H9 (cell line): Measurements from ENCODE around the gene DNMT3B. TPM values are rescaled to one million over a fixed set of nuclear protein-coding genes. Genes with fewer than 3 reads are reported as not detected.

Experiments used
- DNase-seq: peaks from one replicate; pipeline ENCODE4 v3.0.0-alpha.2; 2017
- H2AFZ ChIP-seq: one replicate; pipeline ENCODE4 v1.6.1; 2013; ENCODE audit warnings: mild to moderate bottlenecking, low read length, control low read depth, moderate library complexity
- H2AK5ac ChIP-seq: 2 replicates; pipeline ENCODE4 v1.6.1; 2013; ENCODE audit warnings: low read length, control low read depth, mixed read lengths; ENCODE audit not compliant: insufficient read length
- H2BK120ac ChIP-seq: one replicate; pipeline ENCODE4 v1.6.1; 2013; ENCODE audit warnings: low read depth, mild to moderate bottlenecking, low read length, control low read depth, inconsistent platforms; ENCODE audit not compliant: poor library complexity, severe bottlenecking
- H2BK12ac ChIP-seq: 2 replicates; pipeline ENCODE4 v1.6.1; 2013; ENCODE audit warnings: low read length, control low read depth, mixed read lengths, low read depth; ENCODE audit not compliant: insufficient read length
- H2BK15ac ChIP-seq: 2 replicates; pipeline ENCODE4 v1.6.1; 2013; ENCODE audit warnings: low read depth, low read length, control low read depth
- H2BK20ac ChIP-seq: one replicate; pipeline ENCODE4 v1.6.1; 2013; ENCODE audit warnings: low read depth, mild to moderate bottlenecking, low read length, control low read depth, inconsistent platforms; ENCODE audit not compliant: poor library complexity, severe bottlenecking
- H2BK5ac ChIP-seq: 2 replicates; pipeline ENCODE4 v1.6.1; 2013; ENCODE audit warnings: low read length, control low read depth, mixed read lengths; ENCODE audit not compliant: insufficient read length
- H3K14ac ChIP-seq: 2 replicates; pipeline ENCODE4 v1.6.1; 2013; ENCODE audit warnings: low read length, control low read depth; ENCODE audit not compliant: insufficient read depth
- H3K18ac ChIP-seq: 2 replicates; pipeline ENCODE4 v1.6.1; 2013; ENCODE audit warnings: low read depth, mild to moderate bottlenecking, mixed read lengths, low read length, control low read depth; ENCODE audit not compliant: insufficient read length
- H3K23ac ChIP-seq: 2 replicates; pipeline ENCODE4 v1.6.1; 2013; ENCODE audit warnings: low read length, control low read depth, mixed read lengths, low read depth; ENCODE audit not compliant: insufficient read length
- H3K23me2 ChIP-seq: 2 replicates; pipeline ENCODE4 v1.6.1; 2013; ENCODE audit warnings: low read depth, mild to moderate bottlenecking, mixed read lengths, low read length, control low read depth; ENCODE audit not compliant: insufficient read length, poor library complexity, severe bottlenecking
- H3K27ac ChIP-seq: 2 replicates; pipeline ENCODE4 v1.5.1; 2013; ENCODE audit warnings: low read length, control low read depth, mixed read lengths, low read depth; ENCODE audit not compliant: insufficient read length
- H3K27me3 ChIP-seq: 2 replicates; pipeline ENCODE4 v1.6.1; 2013; ENCODE audit warnings: low read length, control low read depth, inconsistent platforms; ENCODE audit not compliant: insufficient read depth
- H3K4ac ChIP-seq: 2 replicates; pipeline ENCODE4 v1.6.1; 2013; ENCODE audit warnings: low read depth, mild to moderate bottlenecking, control low read depth, inconsistent platforms, low read length, moderate library complexity
- H3K4me1 ChIP-seq: 2 replicates; pipeline ENCODE4 v1.6.1; 2013; ENCODE audit warnings: low read length, control low read depth, inconsistent platforms; ENCODE audit not compliant: insufficient read depth
- H3K4me2 ChIP-seq: 2 replicates; pipeline ENCODE4 v1.6.1; 2013; ENCODE audit warnings: low read length, control low read depth, mixed read lengths; ENCODE audit not compliant: insufficient read length, insufficient read depth
- H3K56ac ChIP-seq: 2 replicates; pipeline ENCODE4 v1.6.1; 2013; ENCODE audit warnings: low read depth, mild to moderate bottlenecking, mixed read lengths, low read length, control low read depth; ENCODE audit not compliant: insufficient read length
- H3K79me1 ChIP-seq: 2 replicates; pipeline ENCODE4 v1.6.1; 2013; ENCODE audit warnings: low read depth, mild to moderate bottlenecking, moderate library complexity, low read length, control low read depth, inconsistent platforms; ENCODE audit not compliant: insufficient read depth, poor library complexity, severe bottlenecking
- H3K79me2 ChIP-seq: 2 replicates; pipeline ENCODE4 v1.6.1; 2013; ENCODE audit warnings: low read length, control low read depth, inconsistent platforms; ENCODE audit not compliant: insufficient read depth
- H3K9ac ChIP-seq: 2 replicates; pipeline ENCODE4 v1.6.1; 2013; ENCODE audit warnings: low read length, control low read depth, mixed read lengths; ENCODE audit not compliant: insufficient read length; ENCODE audit errors: extremely low read depth
- H3K9me3 ChIP-seq: one replicate; pipeline ENCODE4 v1.6.1; 2013; ENCODE audit warnings: low read depth, low read length, inconsistent platforms; ENCODE audit not compliant: control insufficient read depth
- H3T11ph ChIP-seq: one replicate; pipeline ENCODE4 v1.6.1; 2013; ENCODE audit warnings: mild to moderate bottlenecking, low read length, control low read depth, inconsistent platforms
- H4K20me1 ChIP-seq: one replicate; pipeline ENCODE4 v1.6.1; 2013; ENCODE audit not compliant: control insufficient read depth, insufficient read length, insufficient read depth
- H4K5ac ChIP-seq: 2 replicates; pipeline ENCODE4 v1.6.1; 2013; ENCODE audit warnings: low read depth, mild to moderate bottlenecking, mixed read lengths, low read length, control low read depth; ENCODE audit not compliant: insufficient read length
- H4K8ac ChIP-seq: replicated peaks from 2 replicates; pipeline ENCODE4 v1.6.1; 2013; ENCODE audit warnings: low read length, control low read depth, mixed read lengths, low read depth; ENCODE audit not compliant: insufficient read length
- H4K91ac ChIP-seq: 2 replicates; pipeline ENCODE4 v1.6.1; 2013; ENCODE audit warnings: low read depth, mild to moderate bottlenecking, moderate library complexity, mixed read lengths, low read length, control low read depth; ENCODE audit not compliant: insufficient read length
- H3K27ac Mint-ChIP-seq, 3 experiments: 2 replicates in 2 of 3; 3 replicates in 1 of 3; pipeline ENCODE4 v1.8.0; 2020 to 2021; ENCODE audit warnings: mixed read lengths in 3 of 3, mild to moderate bottlenecking in 1 of 3, moderate library complexity in 1 of 3
- H3K27me3 Mint-ChIP-seq: 2 replicates; pipeline ENCODE4 v1.8.0; 2021; ENCODE audit warnings: low read depth, mild to moderate bottlenecking, moderate library complexity, mixed read lengths
- H3K36me3 Mint-ChIP-seq, 3 experiments: 2 replicates in 2 of 3; 3 replicates in 1 of 3; pipeline ENCODE4 v1.8.0; 2020 to 2021; ENCODE audit warnings: low read depth in 3 of 3, mixed read lengths in 3 of 3; ENCODE audit not compliant: insufficient read depth in 1 of 3
- H3K4me1 Mint-ChIP-seq, 2 experiments: 2 replicates each; pipeline ENCODE4 v1.8.0; 2020; ENCODE audit warnings: mixed read lengths in 2 of 2
- H3K4me3 Mint-ChIP-seq, 2 experiments: 2 replicates in 1 of 2; 3 replicates in 1 of 2; pipeline ENCODE4 v1.8.0; 2020 to 2021; ENCODE audit warnings: mild to moderate bottlenecking in 2 of 2, mixed read lengths in 2 of 2, moderate library complexity in 1 of 2
- H3K9me3 Mint-ChIP-seq, 2 experiments: 2 replicates in 1 of 2; 3 replicates in 1 of 2; pipeline ENCODE4 v1.8.0; 2020; ENCODE audit warnings: mild to moderate bottlenecking in 2 of 2, mixed read lengths in 2 of 2, moderate library complexity in 1 of 2
- WGBS: extraction: QIAGEN DNeasy Blood & Tissue Kit; methylation state at CpG from one replicate; pipeline ENCODE4 v1.1.7; 2013; ENCODE audit warnings: missing lambda C conversion rate, low lambda C conversion rate, mixed read lengths; ENCODE audit not compliant: insufficient read length; ENCODE audit errors: extremely low coverage; 5-methylcytosine and 5-hydroxymethylcytosine counted together
- total RNA-seq: library from RNA; stranded (reverse); gene quantifications from 2 replicates; pipeline ENCODE4 v1.2.1, GENCODE V29; 2021
- TF ChIP-seq, protein P1 (sequence below): fragments of 200-600 bp; sonication (generic); conservative IDR thresholded peaks from 3 replicates; pipeline ENCODE4 v1.8.0; 2021; ENCODE audit warnings: antibody characterized with exemption, mild to moderate bottlenecking

Gene DNMT3B
- total RNA-seq, 1 experiment from 2014 or later = 980 TPM

DNA sequence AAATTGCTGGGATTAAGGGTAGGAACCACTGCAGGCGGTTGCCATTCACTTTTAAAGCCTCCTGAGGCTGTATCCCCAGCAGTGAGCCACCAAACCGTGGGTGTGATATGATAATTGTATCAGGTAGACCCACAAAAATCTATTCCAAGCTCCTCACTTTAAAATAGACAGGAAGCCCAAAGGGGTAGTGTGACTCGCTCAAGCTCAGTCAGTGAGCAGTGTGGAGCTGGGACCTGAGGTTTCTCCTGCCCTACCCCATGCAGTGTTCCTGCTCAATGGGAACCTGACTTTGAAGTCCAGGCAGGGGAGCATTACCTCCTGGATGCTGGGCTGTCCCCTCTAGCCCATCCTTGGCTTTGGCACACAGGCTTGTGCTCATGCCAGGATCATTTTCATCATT is 42.6 kb downstream of the DNMT3B start:
- no peak overlapping the region for H3K4ac ChIP-seq
- no peak overlapping the region for H3K27ac ChIP-seq
- H4K91ac ChIP-seq = no peak overlapping the region
- no peak overlapping the region for H3K23ac ChIP-seq
- H3K36me3 Mint-ChIP-seq = peaks cover 87 to 100% (median 96%) of the 10 kb centered on the region in 3 experiments
- no peak overlapping the region for H3K9ac ChIP-seq
- no peak overlapping the region for H3K4me2 ChIP-seq
- H2BK12ac ChIP-seq = no peak overlapping the region
- H3K27me3 Mint-ChIP-seq = no peaks in the 10 kb centered on the region; the same call in 1 of the 2 replicates
- no peak overlapping the region for H2BK20ac ChIP-seq
- no peaks in the 10 kb centered on the region for H3K27me3 ChIP-seq
- H3K23me2 ChIP-seq = no peaks in the 10 kb centered on the region
- H3K4me3 Mint-ChIP-seq = no peak overlapping the region
- H3K18ac ChIP-seq = no peak overlapping the region
- peaks cover 6% of the 10 kb centered on the region; the same call in 1 of the 2 replicates for H3K4me1 ChIP-seq
- no peaks in the 10 kb centered on the region for H3K79me1 ChIP-seq
- H3K9me3 Mint-ChIP-seq = no peaks in the 10 kb centered on the region
- H2AFZ ChIP-seq = no peak overlapping the region
- no peak overlapping the region for H2BK120ac ChIP-seq
- no peak overlapping the region for H2AK5ac ChIP-seq
- peak overlapping the region in 2 of 3 experiments; percentile 73 to 87; a peak in 4 of 7 replicates for H3K27ac Mint-ChIP-seq
- H4K5ac ChIP-seq = no peak overlapping the region
- no peak overlapping the region for H3K56ac ChIP-seq
- WGBS = no CpG with 5 or more reads among the region's 3 CpGs
- peaks cover 2% of the 10 kb centered on the region for H4K20me1 ChIP-seq
- no peak overlapping the region for H3T11ph ChIP-seq
- no peak overlapping the region for H2BK15ac ChIP-seq
- H3K4me1 Mint-ChIP-seq = peaks cover 73 to 76% of the 10 kb centered on the region in 2 experiments
- H2BK5ac ChIP-seq = no peak overlapping the region
- no peak for DNase-seq
- H3K9me3 ChIP-seq = no peaks in the 10 kb centered on the region
- no peak overlapping the region for H3K14ac ChIP-seq
- no peak overlapping the region for H4K8ac ChIP-seq
- no peaks in the 10 kb centered on the region for H3K79me2 ChIP-seq
- TF ChIP-seq, protein P1, sequence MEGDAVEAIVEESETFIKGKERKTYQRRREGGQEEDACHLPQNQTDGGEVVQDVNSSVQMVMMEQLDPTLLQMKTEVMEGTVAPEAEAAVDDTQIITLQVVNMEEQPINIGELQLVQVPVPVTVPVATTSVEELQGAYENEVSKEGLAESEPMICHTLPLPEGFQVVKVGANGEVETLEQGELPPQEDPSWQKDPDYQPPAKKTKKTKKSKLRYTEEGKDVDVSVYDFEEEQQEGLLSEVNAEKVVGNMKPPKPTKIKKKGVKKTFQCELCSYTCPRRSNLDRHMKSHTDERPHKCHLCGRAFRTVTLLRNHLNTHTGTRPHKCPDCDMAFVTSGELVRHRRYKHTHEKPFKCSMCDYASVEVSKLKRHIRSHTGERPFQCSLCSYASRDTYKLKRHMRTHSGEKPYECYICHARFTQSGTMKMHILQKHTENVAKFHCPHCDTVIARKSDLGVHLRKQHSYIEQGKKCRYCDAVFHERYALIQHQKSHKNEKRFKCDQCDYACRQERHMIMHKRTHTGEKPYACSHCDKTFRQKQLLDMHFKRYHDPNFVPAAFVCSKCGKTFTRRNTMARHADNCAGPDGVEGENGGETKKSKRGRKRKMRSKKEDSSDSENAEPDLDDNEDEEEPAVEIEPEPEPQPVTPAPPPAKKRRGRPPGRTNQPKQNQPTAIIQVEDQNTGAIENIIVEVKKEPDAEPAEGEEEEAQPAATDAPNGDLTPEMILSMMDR = no peak
